GM12878 (cell line): ENCODE data around the gene MAD1L1. TPM values are rescaled to one million over a fixed set of nuclear protein-coding genes. Genes with fewer than 3 reads are reported as not detected.
A peak's percentile ranks its signal among the peaks of the same experiment; 100 is the strongest.

Source experiments
- ATAC-seq: fragments of 200-7000 bp; cut with Tn5 transposase; 3 replicates; pipeline ENCODE4 v1.9.1; 2020; ENCODE audit warnings: mild to moderate bottlenecking, moderate library complexity
- BruUV-seq: library from RNA; stranded (reverse); fragments of 400-500 nt; replicated peaks from 2 replicates; lab custom pipeline; 2021; lab: Mats Ljungman, UMichigan
- CTCF ChIA-PET: fragments of 300-600 bp; sonication (Branson Sonifier 250); formaldehyde crosslinking; extraction: SDS; loops from one replicate; lab custom pipeline; 2021; ENCODE audit warnings: inconsistent platforms; lab: Yijun Ruan, JAX
- POLR2A ChIA-PET: fragments of 350-600 bp; formaldehyde crosslinking; extraction: SDS; loops from one replicate; lab custom pipeline; 2021; ENCODE audit warnings: inconsistent platforms; lab: Charles Lee
- RAD21 ChIA-PET: fragments of 300-600 bp; sonication (Branson Sonifier 250); formaldehyde crosslinking; loops from one replicate; lab custom pipeline; 2023; ENCODE audit warnings: antibody characterized with exemption; ENCODE audit not compliant: unreplicated experiment; lab: Charles Lee
- SMC1A ChIA-PET: fragments of 300-600 bp; sonication (Branson Sonifier 250); formaldehyde crosslinking; loops from one replicate; lab custom pipeline; 2023; ENCODE audit not compliant: unreplicated experiment, uncharacterized antibody; lab: Charles Lee
- DNase-seq: peaks from one replicate; pipeline ENCODE4 v3.0.0-alpha.2; 2011; ENCODE audit warnings: low read depth, low spot score
- FAIRE-seq: peaks from 3 replicates; lab custom pipeline; 2011; peaks lifted over from hg19 to GRCh38; lab: Jason Lieb, UNC
- H2AFZ ChIP-seq: 2 replicates; pipeline ENCODE4 v1.6.0; 2011; ENCODE audit warnings: low read depth, low read length, control low read depth; ENCODE audit not compliant: control insufficient read depth
- H3K27ac ChIP-seq: 2 replicates; pipeline ENCODE4 v1.5.1; 2011; ENCODE audit warnings: control low read depth; ENCODE audit not compliant: control insufficient read depth, insufficient read depth
- H3K27me3 ChIP-seq, 2 experiments: replicated peaks in 1 of 2; 2 replicates each; pipeline versions ENCODE4 v1.6.0 to v1.6.1; 2011; ENCODE audit warnings: low read length in 1 of 2; ENCODE audit not compliant: control insufficient read depth in 2 of 2, insufficient read depth in 2 of 2
- H3K36me3 ChIP-seq, 2 experiments: 2 replicates each; pipeline ENCODE4 v1.5.1; 2011; ENCODE audit warnings: low read length in 1 of 2; ENCODE audit not compliant: control insufficient read depth in 2 of 2, insufficient read depth in 2 of 2
- H3K4me1 ChIP-seq: 2 replicates; pipeline ENCODE4 v1.6.1; 2011; ENCODE audit warnings: mild to moderate bottlenecking, low read length, moderate library complexity, mixed read lengths; ENCODE audit not compliant: control insufficient read depth, insufficient read depth
- H3K4me2 ChIP-seq: 2 replicates; pipeline ENCODE4 v1.6.0; 2011; ENCODE audit warnings: control low read depth; ENCODE audit not compliant: control insufficient read depth, insufficient read depth
- H3K4me3 ChIP-seq: fragments of 200-600 bp; sonication (generic); 2 replicates; pipeline ENCODE4 v1.5.1; 2016
- H3K79me2 ChIP-seq: 2 replicates; pipeline ENCODE4 v1.6.0; 2011; ENCODE audit warnings: low read length; ENCODE audit not compliant: control insufficient read depth, insufficient read depth
- H3K9ac ChIP-seq: 2 replicates; pipeline ENCODE4 v1.8.0; 2011; ENCODE audit warnings: low read length, control low read depth, mixed read lengths; ENCODE audit not compliant: control insufficient read depth, insufficient read depth
- H3K9me3 ChIP-seq: replicated peaks from 3 replicates; pipeline ENCODE4 v1.5.1; 2011; ENCODE audit warnings: mild to moderate bottlenecking, low read length; ENCODE audit not compliant: control insufficient read depth, insufficient read depth
- H4K20me1 ChIP-seq: 2 replicates; pipeline ENCODE4 v1.6.0; 2011; ENCODE audit not compliant: control insufficient read depth, insufficient read depth
- NFXL1 ChIP-seq: fragments of 450-650 bp; IDR thresholded peaks from 2 replicates; pipeline ENCODE4 v1.6.1; 2017; ENCODE audit warnings: antibody characterized with exemption, mild to moderate bottlenecking, borderline replicate concordance
- NR2C1 ChIP-seq: fragments of 450-650 bp; IDR thresholded peaks from 2 replicates; pipeline ENCODE4 v1.6.1; 2017; ENCODE audit warnings: antibody characterized with exemption, mild to moderate bottlenecking, moderate library complexity
- POLR2A ChIP-seq: IDR thresholded peaks from 2 replicates; pipeline ENCODE4 v1.6.1; 2011; ENCODE audit warnings: low read depth, mild to moderate bottlenecking, low read length
- RAD51 ChIP-seq: fragments of 450-650 bp; IDR thresholded peaks from 2 replicates; pipeline ENCODE4 v1.6.1; 2016; ENCODE audit warnings: moderate library complexity, mild to moderate bottlenecking, inconsistent platforms
- RBBP5 ChIP-seq: fragments of 200-600 bp; sonication (generic); conservative IDR thresholded peaks from 2 replicates; pipeline ENCODE4 v1.6.1; 2016
- RUNX3 ChIP-seq: IDR thresholded peaks from 2 replicates; pipeline ENCODE4 v1.6.1; 2012; ENCODE audit warnings: low read length, inconsistent platforms
- SMAD5 ChIP-seq: IDR thresholded peaks from 2 replicates; pipeline ENCODE4 v1.6.1; 2016; ENCODE audit warnings: antibody characterized with exemption, low read depth
- TCF3 ChIP-seq: IDR thresholded peaks from 2 replicates; pipeline ENCODE4 v1.6.1; 2012; ENCODE audit warnings: low read depth, mild to moderate bottlenecking, low read length, borderline replicate concordance; ENCODE audit not compliant: insufficient read depth
- whole genome bisulfite sequencing: methylation state at CpG from one replicate; pipeline ENCODE4 v1.1.6; 2016; ENCODE audit warnings: low lambda C conversion rate; ENCODE audit not compliant: insufficient replicate concordance, insufficient coverage; ENCODE audit errors: missing lambda C conversion rate; 5-methylcytosine and 5-hydroxymethylcytosine counted together
- in situ Hi-C: fragments of 300-500 bp; cut with MboI; formaldehyde crosslinking; loops from 9 replicates; pipeline ENCODE4 v1.14.3; 2018; ENCODE audit warnings: mixed read lengths
- intact Hi-C: fragments of 100-400 bp; cut with micrococcal nuclease; formaldehyde crosslinking; loops from one replicate; pipeline ENCODE4 v1.14.2; 2022; ENCODE audit not compliant: unreplicated experiment
- polyA plus RNA-seq, 11 experiments: library from polyadenylated mRNA; depleted of rRNA in 4 of 11; unstranded in 6 of 11; stranded (reverse) in 5 of 11; fragments of >200 nt; fragmentation: Nextera tagmentation in 4 of 11; fragmentation: Illumina TruSeq in 1 of 11; extraction: Ambion mirVana in 4 of 11; extraction: Trizol in 1 of 11; gene quantifications; 1 replicate in 1 of 11; 2 replicates in 10 of 11; pipeline versions ENCODE4 v1.2.1 to v1.2.3, GENCODE V29; 2011 to 2016; ENCODE audit warnings: inconsistent platforms in 2 of 11, missing spikeins in 2 of 11, low read depth in 1 of 11
- total RNA-seq, 4 experiments: library from RNA; depleted of rRNA in 3 of 4; stranded (reverse); fragments of >200 nt in 3 of 4; fragmentation: Illumina TruSeq in 1 of 4; extraction: Trizol in 1 of 4; gene quantifications; 2 replicates each; pipeline versions ENCODE4 v1.2.1 to v1.2.3, GENCODE V29; 2013 to 2021
- TF ChIP-seq, protein P1 (sequence below): fragments of 450-650 bp; IDR thresholded peaks from 2 replicates; pipeline ENCODE4 v1.6.1; 2017; ENCODE audit warnings: borderline replicate concordance
- TF ChIP-seq, protein P2 (sequence below): fragments of 450-650 bp; conservative IDR thresholded peaks from 2 replicates; pipeline ENCODE4 v1.6.1; 2017; ENCODE audit warnings: mild to moderate bottlenecking, moderate library complexity

Gene MAD1L1
- total and polyA plus RNA-seq, 10 of the 15 experiments (the other 5 are each of a cell fraction or from before 2014, with no cell fraction given): 2.2 to 76.8 (median 38.3) TPM

DNA sequence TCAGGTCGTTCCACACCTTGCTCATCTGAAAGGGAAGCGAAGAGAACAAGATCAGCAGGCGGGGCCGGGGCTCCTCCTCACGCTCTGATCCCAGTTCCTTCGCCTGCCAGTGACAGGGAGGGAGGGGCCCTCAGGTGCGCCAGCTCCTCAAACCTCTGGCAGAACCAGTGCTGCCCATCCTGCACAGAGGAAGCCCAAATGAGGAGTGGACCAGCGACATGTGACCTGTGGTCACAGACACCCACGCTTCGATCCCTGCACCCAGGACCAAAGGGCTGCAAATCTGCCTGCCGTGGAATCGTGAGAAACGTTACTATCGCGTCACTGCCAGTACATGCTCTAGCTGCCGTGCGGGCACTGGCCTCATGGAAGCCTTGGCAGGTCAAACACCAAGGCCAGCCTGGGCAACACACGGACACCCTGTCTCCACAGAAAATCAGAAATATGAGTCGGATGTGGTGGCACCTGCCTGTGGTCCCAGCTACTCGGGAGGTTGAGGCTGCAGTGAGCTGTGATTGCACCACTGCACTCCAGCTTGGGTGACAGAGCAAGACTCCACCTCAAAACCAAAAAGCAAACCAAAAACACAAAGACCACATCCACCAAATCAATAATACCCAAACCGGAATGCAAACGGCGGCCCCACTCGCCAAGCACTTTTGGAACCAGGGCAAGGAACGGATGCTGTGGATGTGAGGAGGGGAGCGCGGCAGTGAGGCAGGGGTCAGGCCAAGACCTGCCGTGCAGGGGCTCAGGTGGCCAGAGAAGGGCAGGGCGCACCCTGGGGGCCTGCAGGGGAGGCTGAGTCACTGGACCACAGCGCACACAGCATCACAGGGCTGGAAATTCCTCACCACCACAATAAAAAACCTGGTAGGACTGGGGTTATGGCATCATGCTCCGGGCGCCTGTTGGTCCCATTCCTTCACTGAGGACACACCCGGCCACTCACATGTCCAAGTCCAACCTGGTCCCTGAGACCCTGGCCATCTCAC, 22.7 kb upstream of the MAD1L1 start (continued):
- TF ChIP-seq, protein P1, sequence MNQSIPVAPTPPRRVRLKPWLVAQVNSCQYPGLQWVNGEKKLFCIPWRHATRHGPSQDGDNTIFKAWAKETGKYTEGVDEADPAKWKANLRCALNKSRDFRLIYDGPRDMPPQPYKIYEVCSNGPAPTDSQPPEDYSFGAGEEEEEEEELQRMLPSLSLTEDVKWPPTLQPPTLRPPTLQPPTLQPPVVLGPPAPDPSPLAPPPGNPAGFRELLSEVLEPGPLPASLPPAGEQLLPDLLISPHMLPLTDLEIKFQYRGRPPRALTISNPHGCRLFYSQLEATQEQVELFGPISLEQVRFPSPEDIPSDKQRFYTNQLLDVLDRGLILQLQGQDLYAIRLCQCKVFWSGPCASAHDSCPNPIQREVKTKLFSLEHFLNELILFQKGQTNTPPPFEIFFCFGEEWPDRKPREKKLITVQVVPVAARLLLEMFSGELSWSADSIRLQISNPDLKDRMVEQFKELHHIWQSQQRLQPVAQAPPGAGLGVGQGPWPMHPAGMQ: no peak
- TF ChIP-seq RBBP5 (no peak), SMAD5 (no peak), RUNX3 (peak; percentile 42; the same call in 1 of the 2 replicates)
- TF ChIP-seq, protein P2, sequence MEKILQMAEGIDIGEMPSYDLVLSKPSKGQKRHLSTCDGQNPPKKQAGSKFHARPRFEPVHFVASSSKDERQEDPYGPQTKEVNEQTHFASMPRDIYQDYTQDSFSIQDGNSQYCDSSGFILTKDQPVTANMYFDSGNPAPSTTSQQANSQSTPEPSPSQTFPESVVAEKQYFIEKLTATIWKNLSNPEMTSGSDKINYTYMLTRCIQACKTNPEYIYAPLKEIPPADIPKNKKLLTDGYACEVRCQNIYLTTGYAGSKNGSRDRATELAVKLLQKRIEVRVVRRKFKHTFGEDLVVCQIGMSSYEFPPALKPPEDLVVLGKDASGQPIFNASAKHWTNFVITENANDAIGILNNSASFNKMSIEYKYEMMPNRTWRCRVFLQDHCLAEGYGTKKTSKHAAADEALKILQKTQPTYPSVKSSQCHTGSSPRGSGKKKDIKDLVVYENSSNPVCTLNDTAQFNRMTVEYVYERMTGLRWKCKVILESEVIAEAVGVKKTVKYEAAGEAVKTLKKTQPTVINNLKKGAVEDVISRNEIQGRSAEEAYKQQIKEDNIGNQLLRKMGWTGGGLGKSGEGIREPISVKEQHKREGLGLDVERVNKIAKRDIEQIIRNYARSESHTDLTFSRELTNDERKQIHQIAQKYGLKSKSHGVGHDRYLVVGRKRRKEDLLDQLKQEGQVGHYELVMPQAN: no peak

DNA sequence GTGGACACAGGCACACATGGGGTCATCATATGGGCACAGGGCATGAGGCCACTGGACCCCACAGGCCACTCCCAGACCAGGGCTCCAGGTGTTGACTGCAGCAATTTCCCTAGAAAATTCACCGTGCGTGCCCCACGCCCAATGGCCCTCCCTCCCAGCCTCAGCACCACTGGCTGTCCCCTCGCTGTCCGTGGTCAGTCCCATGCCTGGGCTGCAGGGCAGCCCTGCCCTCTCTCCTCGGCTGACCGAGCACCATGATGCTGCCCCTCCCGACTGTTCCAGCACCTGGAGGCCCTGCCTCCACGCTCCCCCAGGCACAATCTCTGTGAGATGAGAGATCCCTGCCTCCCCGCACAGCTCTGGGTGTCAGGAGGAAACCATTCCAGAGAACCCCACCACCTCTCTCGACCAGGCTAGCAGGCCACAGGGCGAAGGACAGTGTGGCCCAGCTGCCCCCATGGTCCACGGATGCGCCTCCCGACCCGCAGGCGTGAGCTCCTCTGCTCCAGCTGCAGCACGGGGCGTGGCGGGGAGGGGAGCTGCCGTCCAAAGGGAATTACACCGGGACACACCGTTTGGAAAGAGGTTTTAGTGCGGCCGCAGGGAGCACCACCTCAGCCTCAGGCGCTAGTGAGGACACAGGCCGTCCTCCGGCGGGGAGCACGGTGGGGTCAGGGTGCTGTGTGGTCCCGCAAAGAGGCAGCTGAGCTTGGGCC, 21.8 kb upstream of the MAD1L1 start:
- in situ Hi-C loops: no loop called here
- H3K36me3 ChIP-seq: peaks cover 8 to 42% of the 10 kb centered on the region in 2 experiments; a peak in 3 of 4 replicates
- H3K4me3 ChIP-seq: no peak overlapping the region
- ATAC-seq (no peak), FAIRE-seq (no peak), DNase-seq (no peak)
- no peaks in the 10 kb centered on the region for H4K20me1 ChIP-seq
- no peaks in the 10 kb centered on the region; the same call in 2 of the 3 replicates for H3K9me3 ChIP-seq
- peaks cover 7% of the 10 kb centered on the region for H3K79me2 ChIP-seq
- ChIA-PET POLR2A (no interaction called here), SMC1A (interaction anchor here (1.9 kb wide), 1 partner anchor 58 kb away, joined by 4 read pairs; no protein-coding TSS in a partner anchor), RAD21 (interaction anchor here (0.6 kb wide), 1 partner anchor 718 kb away, joined by 3 read pairs; no protein-coding TSS in a partner anchor), CTCF (no interaction called here)
- 0 out of 2 replicates have a peak, but pooled peaks have one; percentile 19 for TF ChIP-seq POLR2A
- no peak for TF ChIP-seq NR2C1
- TF ChIP-seq RAD51: no peak
- TF ChIP-seq NFXL1: no peak
- TF ChIP-seq TCF3: 0 out of 2 replicates have a peak, but pooled peaks have one; percentile 9
- H3K4me1 ChIP-seq: peaks cover 29% of the 10 kb centered on the region
- H3K27me3 ChIP-seq: no peaks in the 10 kb centered on the region
- H3K9ac ChIP-seq: no peak overlapping the region
- no peak overlapping the region for H3K4me2 ChIP-seq
- H3K27ac ChIP-seq: no peak overlapping the region
- intact Hi-C loops: no loop called here
- 94% methylated on average over 31 of the region's 31 CpGs for WGBS
- TSS peak; percentile 57 for BruUV-seq
- no peak overlapping the region for H2AFZ ChIP-seq
